Left ventricle myocardium inferior (tissue), 1 donor: Measurements from ENCODE around the gene TIGD1. TPM values are rescaled to one million over a fixed set of nuclear protein-coding genes. Genes with fewer than 3 reads are reported as not detected.

Experiments
- DNase-seq: peaks from one replicate; pipeline ENCODE4 v3.0.0-alpha.2; 2020
- H3K27ac ChIP-seq: fragments of 200-600 bp; replicated peaks from 2 replicates; pipeline ENCODE4 v1.8.0; 2021
- H3K27me3 ChIP-seq: fragments of 200-600 bp; 2 replicates; pipeline ENCODE4 v1.8.0; 2021; ENCODE audit warnings: low read depth
- H3K36me3 ChIP-seq: fragments of 200-600 bp; 2 replicates; pipeline ENCODE4 v1.8.0; 2021
- H3K4me1 ChIP-seq: fragments of 200-600 bp; 2 replicates; pipeline ENCODE4 v1.8.0; 2021
- H3K4me3 ChIP-seq: fragments of 200-600 bp; 2 replicates; pipeline ENCODE4 v1.8.0; 2021; ENCODE audit warnings: mild to moderate bottlenecking, moderate library complexity
- H3K9me3 ChIP-seq: fragments of 200-600 bp; replicated peaks from 2 replicates; pipeline ENCODE4 v1.8.0; 2021
- CTCF ChIP-seq: fragments of 200-600 bp; IDR thresholded peaks from 2 replicates; pipeline ENCODE4 v1.8.0; 2021; ENCODE audit warnings: antibody characterized with exemption, mild to moderate bottlenecking, borderline replicate concordance
- intact Hi-C: fragments of 100-400 bp; cut with micrococcal nuclease; formaldehyde crosslinking; loops from one replicate; pipeline ENCODE4 v1.11.0; 2022
- total RNA-seq: library from RNA; stranded (reverse); fragmentation: NEBNext Ultra II Directional; extraction: Animal tissue kit (Norgen Biotek cat#: 25700); gene quantifications from one replicate; pipeline ENCODE4 v1.2.1, GENCODE V29; 2021
- donor health status: DM: no; HTN: yes; CAD: no; lungs with severe emphysema.

Gene TIGD1
- total RNA-seq, 1 donor from 2014 or later = 2.4 TPM

- no peak for TF ChIP-seq CTCF
- Histone ChIP-seq H3K4me1 (peaks cover 8% of the 10 kb centered on the region), H3K27me3 (peaks cover 23% of the 10 kb centered on the region), H3K27ac (no peak overlapping the region), H3K36me3 (no peaks in the 10 kb centered on the region), H3K4me3 (no peak overlapping the region), H3K9me3 (peaks cover 2% of the 10 kb centered on the region)
- peak; percentile 5 for DNase-seq
- intact Hi-C loops = no loop called here
These were observed 19.6 kb downstream of the TIGD1 start for GRCh38 chr2:232530626-232531260.

- intact Hi-C loops = no loop called here
- Histone ChIP-seq H3K4me3 (no peak overlapping the region), H3K27me3 (peaks cover 29% of the 10 kb centered on the region), H3K4me1 (peaks cover 16% of the 10 kb centered on the region), H3K9me3 (no peaks in the 10 kb centered on the region), H3K27ac (no peak overlapping the region), H3K36me3 (no peaks in the 10 kb centered on the region)
- TF ChIP-seq CTCF = no peak
- DNase-seq = peak; percentile 9
These were observed 20.4 kb downstream of the TIGD1 start for GRCh38 chr2:232529806-232530547.

GRCh38 chr2:232528746-232529460 lies 21.5 kb downstream of the TIGD1 start:
- Histone ChIP-seq H3K36me3 (no peaks in the 10 kb centered on the region), H3K27ac (no peak overlapping the region), H3K4me3 (no peak overlapping the region), H3K4me1 (peaks cover 26% of the 10 kb centered on the region), H3K9me3 (no peaks in the 10 kb centered on the region), H3K27me3 (peaks cover 36% of the 10 kb centered on the region)
- intact Hi-C loops = no loop called here
- peak; percentile 2 for DNase-seq
- no peak for TF ChIP-seq CTCF

DNA sequence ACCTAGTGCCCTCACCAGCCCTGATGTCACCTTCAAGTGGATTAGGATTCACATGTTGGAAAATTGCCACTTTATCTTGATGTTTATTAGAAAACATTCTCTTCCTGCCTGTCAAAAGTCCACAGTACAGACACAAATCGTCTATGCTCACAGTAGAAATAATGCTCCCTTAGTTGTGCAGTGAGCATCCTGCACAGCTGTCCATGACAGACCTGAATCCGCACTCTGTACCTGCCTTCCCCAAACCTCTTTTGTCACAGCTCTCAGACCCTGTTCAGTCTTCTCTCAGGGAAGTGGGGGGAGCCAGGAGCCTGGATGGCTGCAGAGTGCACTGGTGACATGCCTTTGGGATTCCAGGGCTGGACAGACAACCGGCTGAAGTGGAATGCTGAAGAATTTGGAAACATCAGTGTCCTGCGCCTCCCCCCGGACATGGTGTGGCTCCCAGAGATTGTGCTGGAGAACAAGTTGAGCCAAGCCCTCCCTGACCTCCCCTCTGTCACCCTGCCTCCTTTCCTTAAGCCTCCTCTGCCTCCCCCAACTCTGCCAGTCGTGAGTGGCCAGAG lies 22.4 kb downstream of the TIGD1 start:
- intact Hi-C loops = no loop called here
- H3K4me1 ChIP-seq = peaks cover 35% of the 10 kb centered on the region
- no peaks in the 10 kb centered on the region for H3K9me3 ChIP-seq
- H3K4me3 ChIP-seq = no peak overlapping the region
- H3K36me3 ChIP-seq = no peaks in the 10 kb centered on the region
- peaks cover 45% of the 10 kb centered on the region for H3K27me3 ChIP-seq
- no peak for DNase-seq
- no peak for TF ChIP-seq CTCF
- H3K27ac ChIP-seq = no peak overlapping the region

- Histone ChIP-seq H3K27me3 (peaks cover 59% of the 10 kb centered on the region), H3K27ac (no peak overlapping the region), H3K4me3 (no peak overlapping the region), H3K9me3 (no peaks in the 10 kb centered on the region), H3K36me3 (no peaks in the 10 kb centered on the region), H3K4me1 (peaks cover 44% of the 10 kb centered on the region)
- intact Hi-C loops = no loop called here
- TF ChIP-seq CTCF = no peak
- DNase-seq = no peak
These were observed 23.9 kb downstream of the TIGD1 start for GRCh38 chr2:232526372-232526941.
